HG03342 (cell line): ENCODE data around the gene MAML3.
A peak's percentile ranks its signal among the peaks of the same experiment; 100 is the strongest.

Experiments
- ATAC-seq: cut with Tn5 transposase; IDR thresholded peaks from one replicate; pipeline ENCODE4 v1.9.1; 2021; ENCODE audit warnings: mild to moderate bottlenecking, moderate library complexity; ENCODE audit not compliant: unreplicated experiment

Gene MAML3

GRCh38 chr4:139743027-139743426 lies 411.0 kb downstream of the MAML3 start:
- no peak for ATAC-seq

GRCh38 chr4:139740531-139741041 lies 413.4 kb downstream of the MAML3 start:
- ATAC-seq: no peak

- no peak for ATAC-seq
These were observed 413.9 kb downstream of the MAML3 start for GRCh38 chr4:139740121-139740520.

DNA sequence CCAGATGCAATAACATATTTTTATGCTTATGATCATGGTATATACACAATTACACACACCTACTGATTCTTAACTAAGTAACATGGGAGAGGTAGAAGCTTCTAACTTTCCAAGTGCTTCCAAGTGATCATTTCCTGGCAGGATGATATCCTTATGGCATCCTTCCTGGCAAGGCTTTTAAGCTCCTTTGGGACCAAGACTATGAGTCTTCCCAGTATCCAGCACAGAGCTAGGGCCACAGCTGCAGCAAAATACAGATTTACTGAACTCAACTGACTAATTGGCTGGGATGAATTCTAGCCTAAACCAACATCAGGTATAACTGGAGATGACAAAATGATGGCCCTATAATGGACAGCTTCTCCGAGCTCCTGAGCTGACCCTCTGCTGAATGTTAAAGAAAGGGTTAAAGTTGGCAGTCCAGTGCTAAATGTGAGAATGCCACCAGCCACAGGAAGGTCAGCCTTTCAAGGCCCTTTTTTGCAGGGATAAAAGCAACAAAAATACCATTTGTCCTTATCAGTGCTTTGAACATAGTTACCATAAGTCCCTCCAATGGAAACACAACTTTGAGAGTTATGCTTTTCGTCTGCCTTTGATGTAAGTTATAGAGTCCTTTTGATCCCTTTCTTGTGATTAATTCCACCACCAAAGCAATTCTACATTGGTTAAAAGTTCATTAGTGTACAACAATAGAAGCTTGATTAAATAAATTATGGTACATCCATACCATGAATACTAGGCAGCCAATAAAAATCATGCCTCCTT lies 415.0 kb downstream of the MAML3 start:
- ATAC-seq: no peak

DNA sequence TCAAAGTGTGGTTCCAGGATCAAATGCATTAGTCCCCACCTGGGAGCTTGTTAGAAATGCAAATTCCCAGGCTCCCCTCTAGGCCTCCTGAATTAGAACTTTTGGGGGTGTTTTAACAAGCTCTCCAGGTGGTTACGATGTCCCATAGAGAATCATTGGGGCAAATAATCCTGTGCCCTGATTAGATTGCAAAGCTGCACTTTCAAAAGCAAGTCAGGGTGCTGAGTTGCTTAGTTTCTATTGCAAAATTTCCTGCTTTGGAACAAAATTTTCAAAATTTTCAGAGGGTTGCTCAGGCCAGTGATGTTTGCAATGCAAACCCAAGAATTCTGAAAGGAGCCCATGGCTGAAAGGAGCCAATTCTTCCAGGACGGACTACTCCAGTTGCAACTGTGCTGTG lies 417.3 kb downstream of the MAML3 start:
- no peak for ATAC-seq

DNA sequence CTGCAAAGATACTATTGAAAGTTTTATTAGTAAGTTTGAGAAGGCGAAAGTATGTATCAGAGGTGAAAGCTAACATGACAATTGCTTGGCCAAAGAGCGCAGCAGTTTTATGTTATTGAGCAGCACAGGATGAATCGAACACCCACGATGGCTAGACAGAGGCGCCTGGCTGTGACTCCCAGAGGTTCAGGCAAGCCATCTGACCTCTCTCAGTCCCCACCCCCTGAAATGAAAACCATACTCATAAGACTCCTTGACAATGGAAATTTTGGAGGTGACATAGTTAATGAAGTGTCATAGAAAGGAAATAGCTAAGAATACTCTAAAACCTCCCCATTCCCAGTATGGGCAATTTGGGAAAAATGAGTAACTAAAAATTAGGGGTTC lies 417.7 kb downstream of the MAML3 start:
- no peak for ATAC-seq

- ATAC-seq: no peak
These were observed 418.4 kb downstream of the MAML3 start for GRCh38 chr4:139735381-139736273.

DNA sequence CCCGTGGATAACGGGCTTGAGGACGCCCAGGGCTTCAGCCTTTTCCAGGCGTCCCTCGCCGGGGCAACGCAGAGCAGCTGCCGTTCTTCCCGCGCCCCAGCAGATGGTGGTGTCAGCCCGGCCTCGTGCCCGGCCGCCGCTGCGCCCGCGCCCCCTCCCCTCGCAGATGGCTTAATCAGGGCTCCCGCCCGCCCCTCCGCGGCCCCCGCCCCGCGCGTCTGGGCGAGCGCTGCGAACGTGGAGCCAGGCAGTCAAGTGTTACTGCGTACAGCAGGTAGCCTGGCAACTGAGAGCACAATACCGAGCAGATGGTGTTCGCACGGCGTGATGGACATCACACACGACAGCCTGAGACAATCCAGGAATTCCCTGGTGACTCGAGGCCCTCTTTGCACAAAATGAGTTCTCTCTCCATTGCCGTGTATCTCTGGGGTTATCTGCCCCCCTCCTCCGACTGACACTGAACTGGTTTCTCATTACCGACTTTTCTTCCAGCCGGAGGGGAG lies 419.1 kb downstream of the MAML3 start:
- ATAC-seq: peak; percentile 72

DNA sequence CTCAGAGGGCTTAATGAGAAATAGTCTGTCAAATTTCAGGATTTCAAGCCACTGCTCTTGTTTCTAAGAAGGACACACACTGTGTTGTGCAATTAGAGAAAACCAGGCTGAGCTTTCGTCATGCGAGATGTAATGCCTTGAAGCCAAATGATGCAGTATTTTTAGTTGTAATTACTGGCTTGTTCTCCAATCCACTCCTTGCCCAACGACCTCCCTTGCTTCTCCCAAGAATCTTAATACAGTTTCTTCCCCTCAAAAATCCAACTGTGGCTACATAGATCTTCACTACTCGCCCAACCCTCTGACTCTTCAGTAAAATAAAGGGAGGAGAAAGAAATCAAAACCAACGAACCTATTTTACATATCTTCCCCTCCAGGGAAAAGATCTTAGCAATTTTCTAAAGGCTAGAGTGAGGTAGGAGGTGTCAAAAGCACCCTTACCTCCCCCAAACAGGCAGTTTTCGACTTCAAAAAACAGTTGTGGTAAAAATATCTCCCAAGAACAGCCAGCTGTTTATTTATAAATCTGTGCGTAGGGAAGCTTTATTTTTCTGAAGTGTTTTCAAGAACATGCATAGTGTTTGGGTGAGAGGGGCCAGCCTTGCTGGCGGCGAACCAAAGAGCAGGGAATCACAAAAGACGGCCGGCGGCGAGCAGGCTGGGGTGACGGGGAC lies 419.6 kb downstream of the MAML3 start:
- ATAC-seq: no peak

DNA sequence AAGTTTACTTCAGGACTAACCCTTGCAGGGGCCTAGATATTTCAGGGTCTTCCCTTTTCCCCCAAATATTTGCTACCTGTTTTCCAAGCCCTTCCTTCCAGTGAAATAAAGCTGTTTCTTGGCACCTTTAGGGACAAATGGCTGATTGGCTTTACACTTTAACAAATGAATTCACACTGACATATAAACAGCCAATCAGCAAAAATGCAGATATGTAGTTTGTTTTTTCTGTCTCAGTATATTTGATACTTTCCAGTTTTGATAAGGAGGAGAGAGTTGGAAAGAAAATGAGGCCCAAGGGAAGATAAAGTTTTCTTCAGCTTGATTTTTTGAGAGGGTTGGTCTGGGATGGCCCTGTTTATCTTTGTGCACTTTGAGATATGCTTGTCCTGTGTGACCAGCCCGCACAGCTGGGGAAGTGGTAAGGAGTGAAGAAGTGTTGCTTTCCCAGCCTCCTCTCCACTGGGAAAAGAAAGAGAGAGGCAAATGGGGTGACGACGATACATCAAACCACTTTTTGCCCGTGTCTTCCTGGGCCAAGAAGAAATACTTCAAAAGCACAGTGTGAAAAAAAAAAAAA lies 420.9 kb downstream of the MAML3 start:
- ATAC-seq: no peak

- ATAC-seq: no peak
These were observed 425.1 kb downstream of the MAML3 start for GRCh38 chr4:139728840-139729239.

- no peak for ATAC-seq
These were observed 425.8 kb downstream of the MAML3 start for GRCh38 chr4:139728146-139728545.

GRCh38 chr4:139726615-139727014 lies 427.4 kb downstream of the MAML3 start:
- no peak for ATAC-seq

DNA sequence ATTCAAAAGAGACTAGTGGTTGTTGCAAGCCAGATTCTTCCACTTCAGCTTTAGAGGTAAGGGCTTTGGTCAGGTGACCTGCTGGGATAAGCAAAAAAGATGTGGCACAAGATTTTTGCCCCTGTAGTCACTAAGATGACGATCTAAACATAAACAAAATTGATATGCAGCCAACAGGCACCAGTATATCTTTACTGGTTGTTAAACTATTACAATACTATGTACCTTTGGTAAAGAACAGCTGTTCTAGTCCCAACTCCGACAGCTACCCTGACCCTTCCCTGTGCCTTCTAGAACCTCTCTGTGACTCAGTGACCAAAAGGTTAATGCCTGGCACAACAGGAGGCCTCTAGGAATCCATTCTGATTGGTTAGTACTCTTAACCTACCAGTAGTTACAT lies 428.7 kb downstream of the MAML3 start:
- ATAC-seq: no peak

DNA sequence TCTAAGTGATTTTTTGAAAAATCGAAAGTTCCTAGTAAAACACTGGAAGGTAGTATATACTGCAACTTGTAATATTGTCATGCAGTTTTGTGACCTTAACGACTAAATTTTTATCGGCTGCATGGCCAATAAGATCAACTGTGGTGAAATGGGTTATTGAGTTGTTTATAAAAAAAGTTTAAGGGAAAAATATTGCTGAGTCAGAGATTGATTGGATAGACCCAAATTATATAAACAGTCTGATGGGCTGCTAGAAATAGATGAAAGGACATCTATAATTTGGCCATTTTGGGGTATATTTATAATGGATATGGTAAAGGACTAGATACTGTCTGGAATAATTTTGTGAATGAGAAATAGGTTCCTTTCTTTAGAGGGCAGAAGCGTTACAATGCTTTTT lies 432.2 kb downstream of the MAML3 start:
- ATAC-seq: no peak

GRCh38 chr4:139720806-139721205 lies 433.2 kb downstream of the MAML3 start:
- ATAC-seq: no peak

DNA sequence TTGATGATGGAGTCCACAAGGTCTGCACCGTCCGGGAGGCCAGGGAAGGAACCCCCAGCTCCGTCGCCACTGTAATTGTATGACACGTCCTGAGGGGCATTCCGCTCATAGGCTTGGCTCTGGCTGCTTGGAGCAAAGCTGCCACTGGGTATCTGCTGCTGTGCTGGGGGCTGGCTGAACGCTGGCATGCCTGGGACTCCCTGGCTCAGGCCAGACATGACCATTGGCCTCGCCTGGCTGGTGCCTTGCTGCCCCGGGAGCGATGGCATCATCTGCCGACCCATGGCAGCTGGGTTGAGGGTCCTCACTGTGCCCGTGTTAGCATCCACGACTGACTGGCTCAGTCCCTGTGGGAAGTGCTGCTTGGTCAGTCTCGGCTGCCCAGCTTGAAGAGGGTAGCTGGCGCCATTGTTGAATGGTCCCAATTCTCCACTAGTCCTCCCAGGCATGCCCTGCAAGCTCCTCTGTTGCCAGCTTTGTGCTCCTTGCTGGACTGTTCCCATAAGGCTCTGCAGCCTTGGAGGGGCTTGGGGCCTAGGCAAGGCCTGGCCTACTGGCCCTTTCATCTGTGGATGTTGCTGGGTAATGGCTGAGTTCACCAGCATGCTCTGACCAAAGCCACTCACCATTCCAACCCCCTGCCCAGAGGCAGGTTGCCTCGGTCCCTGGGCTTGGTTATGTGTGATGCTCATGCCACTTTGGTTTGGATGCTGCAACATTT lies 434.4 kb downstream of the MAML3 start:
- no peak for ATAC-seq

DNA sequence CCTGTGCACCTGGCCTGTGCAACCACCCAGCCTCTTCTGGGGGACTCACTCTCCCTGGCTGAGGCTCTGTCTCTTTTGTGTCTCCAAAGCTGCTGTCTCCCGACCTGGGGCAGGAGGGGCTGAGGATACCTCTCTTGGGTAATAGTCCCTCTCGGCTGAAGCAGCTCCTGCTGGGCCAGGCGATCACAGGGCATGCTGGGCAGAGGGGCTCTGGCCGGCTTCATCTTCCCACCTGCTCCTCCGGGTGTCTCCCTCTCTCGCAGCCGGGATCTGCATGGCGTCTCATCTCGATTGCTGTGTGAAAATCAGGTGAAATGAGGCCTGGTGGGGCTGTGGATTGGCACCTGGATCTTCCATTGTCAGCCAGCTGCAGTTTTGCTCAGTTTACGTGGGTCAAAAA lies 435.2 kb downstream of the MAML3 start:
- no peak for ATAC-seq

DNA sequence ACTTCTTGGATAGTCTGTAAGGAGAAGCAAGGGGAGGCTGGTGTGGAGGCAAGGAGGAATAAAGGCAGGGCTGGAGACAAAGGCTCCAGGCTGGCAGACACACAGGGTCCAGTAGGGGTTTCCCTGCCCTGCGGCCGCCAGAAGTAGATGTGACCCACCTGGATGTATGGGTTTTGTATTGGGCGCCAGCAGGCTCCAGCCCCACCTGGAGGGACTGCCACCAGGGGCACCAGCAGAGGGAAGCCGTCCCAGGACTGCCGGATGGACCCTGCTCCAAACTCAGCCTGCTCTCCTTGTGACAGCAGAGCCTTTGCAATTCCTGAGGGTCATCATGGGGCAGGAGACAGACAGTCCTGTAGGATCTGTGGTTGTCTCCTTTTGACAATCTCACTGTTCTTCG lies 435.6 kb downstream of the MAML3 start:
- ATAC-seq: no peak

GRCh38 chr4:139715746-139716391 lies 438.1 kb downstream of the MAML3 start:
- no peak for ATAC-seq
